Hair follicular keratinocyte (primary cell): ENCODE results near the gene ZRANB1. TPM values are rescaled to one million over a fixed set of nuclear protein-coding genes. Genes with fewer than 3 reads are reported as not detected.

ENCODE experiments used
- total RNA-seq: library from RNA; depleted of rRNA; stranded (reverse); fragments of >200 nt; gene quantifications from 2 replicates; pipeline ENCODE4 v1.2.3, GENCODE V29; 2015

The ZRANB1 gene
- 7.3 and 10.1 TPM in 2 replicates for total RNA-seq

GRCh38 chr10:124941823-124942222 lies at the start of gene ZRANB1:
ZRANB1 (plus strand) TSS chr10:124942123; CDS start chr10:124942494, 371 bp downstream.

Other genes with a start within 250 kb of the ZRANB1 start
- 24.1 and 24.2 TPM in 2 replicates for gene FAM53B, start 197.7 kb upstream of the ZRANB1 start, total RNA-seq
- 12.1 and 20.4 TPM in 2 replicates for gene EEF1AKMT2, start 150.2 kb upstream of the ZRANB1 start, total RNA-seq
- 11.0 and 12.6 TPM in 2 replicates for gene ABRAXAS2, start 140.3 kb upstream of the ZRANB1 start, total RNA-seq
- 81.9 and 97.1 TPM in 2 replicates for gene CTBP2, start 218.4 kb downstream of the ZRANB1 start, total RNA-seq